GM21723 (cell line): ENCODE results near the gene FRAS1.
"Not testable (repeated sequence)": the region's sequence is repeated elsewhere in the genome, so short reads cannot be mapped to it uniquely, and the experiment has no call there.

Source experiments
- ATAC-seq: cut with Tn5 transposase; IDR thresholded peaks from one replicate; pipeline ENCODE4 v1.9.1; 2021; ENCODE audit warnings: mild to moderate bottlenecking, moderate library complexity; ENCODE audit not compliant: unreplicated experiment

Gene FRAS1

GRCh38 chr4:78057135-78057599 lies at the start of gene FRAS1:
TSS of gene FRAS1 (plus strand) at chr4:78057323. CDS start at chr4:78058010, 687 bp downstream.
- peak; percentile 33 for ATAC-seq

- not testable (repeated sequence) for ATAC-seq
Observed at GRCh38 chr4:78011003-78011402, 46.1 kb upstream of the FRAS1 start.

DNA sequence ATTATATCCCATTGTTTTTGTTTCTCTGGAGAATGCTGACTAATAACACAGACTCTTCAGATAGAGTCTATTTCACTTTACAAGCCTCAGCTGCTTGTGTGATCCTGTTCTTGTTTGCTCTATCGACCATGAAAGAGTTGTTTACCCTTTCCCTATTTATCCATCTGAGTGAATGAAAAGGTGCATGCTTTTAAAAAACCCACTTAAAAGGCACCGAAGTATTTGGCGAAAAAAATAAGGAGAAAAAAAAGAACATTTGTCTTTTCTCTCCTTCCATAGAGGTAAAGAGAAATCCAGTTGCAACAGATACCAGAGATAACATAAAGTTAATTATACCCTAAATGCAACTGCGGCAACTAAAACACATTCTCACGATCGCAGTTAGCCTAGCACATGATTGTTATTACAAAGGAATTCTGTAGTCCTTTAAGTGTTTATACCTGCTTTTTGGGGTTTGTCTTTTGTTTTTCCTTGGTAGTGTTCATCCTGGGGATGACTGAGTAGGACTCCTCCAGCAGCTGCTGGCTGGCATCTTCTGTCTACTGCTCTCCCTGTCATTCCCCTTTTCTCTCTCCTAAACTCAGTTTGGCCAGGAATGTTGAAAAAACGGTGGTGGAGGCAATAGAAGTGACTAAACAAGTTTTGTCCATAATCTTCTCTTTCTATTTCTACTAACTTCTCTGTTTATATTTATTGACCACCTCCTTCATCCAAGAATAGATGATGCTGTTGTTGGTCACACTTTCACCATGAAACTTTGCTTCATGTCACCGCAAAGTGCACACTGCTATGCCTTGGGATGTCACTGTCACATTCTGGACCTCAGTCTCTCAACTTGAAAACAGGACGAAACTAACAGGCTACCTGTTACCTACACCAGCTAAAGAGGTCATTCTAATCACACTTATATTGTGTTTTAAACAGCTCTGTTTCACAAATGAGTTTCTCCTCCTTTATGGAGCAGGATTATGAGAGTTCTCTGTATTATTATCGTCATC lies 41.9 kb upstream of the FRAS1 start:
- ATAC-seq, result no peak

GRCh38 chr4:78018271-78019049 lies 38.7 kb upstream of the FRAS1 start:
- no peak for ATAC-seq

GRCh38 chr4:78019414-78019813 lies 37.7 kb upstream of the FRAS1 start:
- no peak for ATAC-seq

GRCh38 chr4:78020677-78021076 lies 36.4 kb upstream of the FRAS1 start:
- no peak for ATAC-seq

GRCh38 chr4:78022517-78022916 lies 34.6 kb upstream of the FRAS1 start:
- ATAC-seq, result no peak

GRCh38 chr4:78024085-78024484 lies 33.0 kb upstream of the FRAS1 start:
- no peak for ATAC-seq

DNA sequence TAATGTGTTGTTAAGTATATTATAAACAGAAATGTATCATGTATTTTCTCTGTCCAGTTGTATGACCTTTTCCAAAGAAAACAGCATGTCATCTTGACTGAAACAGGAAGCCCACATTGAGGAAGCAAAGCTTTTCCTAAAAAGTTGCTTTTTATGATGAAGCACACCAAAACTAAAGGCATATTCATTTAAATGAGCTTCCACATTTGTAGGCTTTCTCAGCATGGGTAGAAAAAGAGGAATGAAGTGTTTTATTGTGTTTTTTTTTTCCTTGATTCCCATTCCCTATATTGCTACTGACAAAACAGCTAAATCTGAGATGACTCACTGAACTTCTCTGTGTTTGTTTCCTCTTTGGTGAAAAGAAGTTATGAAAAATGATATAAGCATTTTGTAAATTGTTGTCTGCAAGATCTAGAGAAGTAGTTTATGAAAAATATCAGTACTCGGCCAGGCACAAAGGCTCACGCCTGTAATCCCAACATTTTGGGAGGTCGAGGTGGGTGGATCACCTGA lies 32.5 kb upstream of the FRAS1 start:
- no peak for ATAC-seq

DNA sequence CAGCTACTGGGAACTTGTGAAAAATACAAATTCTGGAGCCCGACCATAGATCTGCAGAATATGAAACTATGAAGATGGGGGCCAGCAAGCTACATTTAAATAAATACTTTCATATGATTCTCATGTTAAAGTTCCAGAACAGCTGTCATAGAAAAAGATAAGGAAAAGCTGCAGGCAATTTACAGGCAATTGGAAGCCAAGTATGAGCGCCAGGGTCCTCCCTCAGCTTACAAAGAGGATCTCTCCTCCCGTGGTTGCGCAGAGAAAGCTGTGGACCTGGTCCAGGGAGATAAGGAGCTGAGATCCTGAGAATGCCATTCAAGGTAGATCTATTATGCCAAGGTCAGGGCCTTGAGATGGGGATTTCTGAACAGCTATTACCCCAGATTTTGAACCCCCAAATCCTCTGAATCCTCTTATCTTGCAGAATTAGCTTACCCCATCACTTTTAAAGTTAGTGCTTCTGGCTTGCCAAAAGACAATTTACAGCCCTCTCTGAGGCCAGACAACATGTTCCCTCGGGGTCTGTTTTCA lies 25.6 kb upstream of the FRAS1 start:
- ATAC-seq, result no peak

GRCh38 chr4:78032446-78032845 lies 24.7 kb upstream of the FRAS1 start:
- ATAC-seq, result no peak

- no peak for ATAC-seq
Observed at GRCh38 chr4:78032929-78033328, 24.2 kb upstream of the FRAS1 start.

GRCh38 chr4:78033861-78034260 lies 23.3 kb upstream of the FRAS1 start:
- no peak for ATAC-seq

DNA sequence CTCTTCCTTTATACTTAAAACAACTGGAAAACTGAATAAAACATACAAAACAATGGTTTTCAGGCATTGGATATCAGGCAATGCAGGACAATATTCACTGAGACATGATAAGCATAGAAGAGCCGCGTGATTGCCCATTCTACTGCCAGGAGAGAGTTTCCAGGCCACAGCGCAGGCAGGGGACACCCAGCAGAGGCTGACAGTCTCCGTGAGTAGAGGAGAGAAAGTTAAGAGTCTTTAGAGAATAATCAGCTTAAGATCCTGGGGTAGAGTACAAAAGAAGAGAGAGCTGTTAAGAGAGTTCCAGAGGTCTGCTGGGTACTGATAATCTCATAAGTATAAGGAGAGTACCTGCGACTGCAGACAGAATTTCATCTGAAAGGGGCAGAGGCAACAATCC lies 18.4 kb upstream of the FRAS1 start:
- no peak for ATAC-seq

DNA sequence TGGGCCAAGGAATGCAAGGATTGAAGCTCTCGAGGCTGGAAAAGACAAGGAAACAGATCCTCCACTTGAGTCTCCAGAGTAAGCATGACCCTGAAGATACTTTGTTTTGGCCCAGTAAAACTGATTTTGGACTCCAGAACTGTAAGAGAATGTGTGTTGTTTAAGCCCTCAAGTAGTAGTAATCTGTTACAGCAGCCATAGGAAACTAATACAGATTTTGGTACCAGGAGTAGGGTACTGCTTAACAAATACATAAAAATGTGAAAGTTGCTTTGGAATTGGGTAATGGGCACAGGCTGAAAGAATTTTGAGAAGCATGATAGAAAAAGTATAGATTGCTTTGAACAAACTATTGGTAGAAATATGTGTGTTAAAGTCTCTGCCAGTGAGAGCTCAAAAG lies 17.4 kb upstream of the FRAS1 start:
- ATAC-seq, result no peak

- no peak for ATAC-seq
Observed at GRCh38 chr4:78040431-78040830, 16.7 kb upstream of the FRAS1 start.

DNA sequence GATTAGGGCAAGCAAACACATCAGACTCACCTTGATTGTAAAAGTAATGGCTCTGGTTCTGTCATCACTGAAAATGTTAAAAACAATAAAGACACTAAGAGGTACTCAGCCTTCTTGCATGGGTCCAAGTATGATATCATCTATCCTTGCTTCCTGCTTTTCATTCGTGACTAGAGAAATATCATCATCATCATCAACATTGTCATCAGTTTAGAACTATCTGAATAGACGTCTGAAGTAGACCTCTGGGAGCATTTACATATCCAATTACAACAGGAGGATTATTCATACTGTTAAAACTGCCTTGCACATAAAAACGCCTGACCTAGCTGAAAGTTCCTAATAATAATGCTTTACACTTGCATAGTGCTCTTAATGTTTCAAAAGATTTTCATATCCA lies 9.8 kb upstream of the FRAS1 start:
- no peak for ATAC-seq

DNA sequence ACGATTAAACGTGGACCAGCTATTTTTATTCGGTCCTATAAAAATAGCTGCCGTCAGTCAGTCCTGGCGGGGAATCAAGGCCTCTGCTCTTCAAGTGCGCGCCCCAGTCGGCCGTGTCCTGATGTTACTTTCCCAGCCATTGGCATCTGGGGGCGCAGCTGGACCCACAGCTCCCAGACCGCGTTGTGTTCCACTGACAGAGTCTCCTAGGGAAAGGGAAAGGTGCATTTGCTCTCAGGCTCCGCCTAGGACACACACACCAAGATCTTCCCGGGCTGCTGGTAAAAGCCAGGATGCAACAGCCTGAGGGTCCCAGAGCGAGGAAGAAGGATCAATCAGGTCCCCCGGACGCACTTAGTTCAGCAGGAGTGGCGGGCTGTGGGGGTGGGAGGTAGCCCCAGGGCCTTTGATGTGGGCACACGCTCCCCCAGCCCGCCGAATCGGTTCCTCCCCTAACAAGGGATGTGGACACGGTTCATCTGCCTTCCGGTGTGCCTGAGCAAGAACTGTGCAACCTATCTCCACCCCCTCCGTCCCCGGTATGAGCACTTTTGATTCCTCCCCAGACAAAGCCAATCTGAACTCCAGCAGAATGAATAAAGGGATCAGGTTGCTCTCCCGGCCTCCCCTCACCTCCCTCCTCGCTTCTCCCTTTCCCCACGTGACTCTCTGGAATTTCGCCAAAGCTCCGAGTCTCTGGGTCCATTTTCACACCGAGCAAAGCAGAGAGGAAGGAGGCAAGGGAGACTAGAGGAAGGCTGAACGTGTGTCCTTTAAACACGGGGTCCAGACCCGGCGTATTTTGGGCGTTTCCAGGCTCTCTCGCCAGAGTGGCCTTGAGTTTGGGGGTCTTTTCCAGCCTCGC lies 626 bp upstream of the FRAS1 start:
- ATAC-seq, result peak; percentile 68

GRCh38 chr4:78057600-78058550 lies 752 bp downstream of the FRAS1 start:
- ATAC-seq, result peak; percentile 32
